IMR-90 (cell line): ENCODE measurements around the gene FOXF1. TPM values are rescaled to one million over a fixed set of nuclear protein-coding genes. Genes with fewer than 3 reads are reported as not detected.

Experiments used
- ATAC-seq: fragments of 200-7000 bp; cut with Tn5 transposase; 2 replicates; pipeline ENCODE4 v1.9.1; 2020; ENCODE audit warnings: low read depth, mild to moderate bottlenecking, moderate library complexity
- BruUV-seq: library from RNA; stranded (reverse); fragments of 400-500 nt; replicated peaks from 2 replicates; lab custom pipeline; 2021; lab: Mats Ljungman, UMichigan
- CTCF ChIA-PET: fragments of 300-600 bp; formaldehyde crosslinking; extraction: SDS; loops from one replicate; lab custom pipeline; 2021; ENCODE audit warnings: antibody characterized with exemption; lab: Yijun Ruan, JAX
- POLR2A ChIA-PET: fragments of 300-600 bp; sonication (Branson Sonifier 250); formaldehyde crosslinking; loops from one replicate; lab custom pipeline; 2022; ENCODE audit warnings: antibody characterized with exemption; ENCODE audit not compliant: unreplicated experiment; lab: Charles Lee
- DNase-seq: peaks from one replicate; pipeline ENCODE4 v3.0.0; 2013
- H2AFZ ChIP-seq: replicated peaks from 2 replicates; pipeline ENCODE3; 2013; ENCODE audit warnings: low read length, mild to moderate bottlenecking; ENCODE audit not compliant: poor library complexity
- H2AK5ac ChIP-seq: 2 replicates; pipeline ENCODE4 v1.6.1; 2013; ENCODE audit warnings: low read depth, low read length, inconsistent platforms
- H2AK9ac ChIP-seq: replicated peaks from 2 replicates; pipeline ENCODE3; 2013; ENCODE audit warnings: mild to moderate bottlenecking, low read depth, low read length, moderate library complexity; ENCODE audit not compliant: poor library complexity
- H2BK120ac ChIP-seq: 2 replicates; pipeline ENCODE4 v1.6.1; 2013; ENCODE audit warnings: low read depth, low read length, inconsistent platforms
- H2BK15ac ChIP-seq: 3 replicates; pipeline ENCODE4 v1.6.1; 2013; ENCODE audit warnings: low read depth, low read length, inconsistent platforms
- H2BK20ac ChIP-seq: 2 replicates; pipeline ENCODE4 v1.6.1; 2013; ENCODE audit warnings: low read depth, mild to moderate bottlenecking, inconsistent platforms, low read length, moderate library complexity
- H2BK5ac ChIP-seq: 2 replicates; pipeline ENCODE4 v1.6.1; 2013; ENCODE audit warnings: mild to moderate bottlenecking, low read depth, low read length, inconsistent platforms; ENCODE audit not compliant: poor library complexity, severe bottlenecking
- H3K14ac ChIP-seq: replicated peaks from 2 replicates; pipeline ENCODE4 v1.6.1; 2013; ENCODE audit warnings: low read depth, low read length, inconsistent platforms
- H3K18ac ChIP-seq: 2 replicates; pipeline ENCODE4 v1.6.1; 2013; ENCODE audit warnings: low read depth, low read length, control low read depth
- H3K23ac ChIP-seq: 2 replicates; pipeline ENCODE4 v1.6.1; 2013; ENCODE audit warnings: low read depth, low read length, inconsistent platforms
- H3K27ac ChIP-seq: 2 replicates; pipeline ENCODE4 v1.5.1; 2013; ENCODE audit warnings: mild to moderate bottlenecking, control low read depth, low read length; ENCODE audit not compliant: insufficient read depth
- H3K27me3 ChIP-seq: 2 replicates; pipeline ENCODE4 v1.6.1; 2013; ENCODE audit warnings: low read length; ENCODE audit not compliant: control insufficient read depth, insufficient read depth
- H3K36me3 ChIP-seq: 2 replicates; pipeline ENCODE4 v1.6.1; 2013; ENCODE audit warnings: low read length, mixed read lengths; ENCODE audit not compliant: control insufficient read depth, insufficient read depth
- H3K4ac ChIP-seq: 2 replicates; pipeline ENCODE4 v1.6.1; 2013; ENCODE audit warnings: low read depth, low read length, inconsistent platforms
- H3K4me1 ChIP-seq: 2 replicates; pipeline ENCODE4 v1.6.1; 2013; ENCODE audit warnings: low read length, mixed read lengths; ENCODE audit not compliant: control insufficient read depth, insufficient read depth
- H3K4me2 ChIP-seq: 2 replicates; pipeline ENCODE4 v1.6.1; 2013; ENCODE audit warnings: low read depth, mild to moderate bottlenecking, control low read depth, low read length, moderate library complexity
- H3K4me3 ChIP-seq: 2 replicates; pipeline ENCODE4 v1.5.1; 2013; ENCODE audit warnings: low read depth, mild to moderate bottlenecking, control low read depth, low read length, moderate library complexity; ENCODE audit not compliant: insufficient read depth
- H3K56ac ChIP-seq: 2 replicates; pipeline ENCODE4 v1.6.1; 2013; ENCODE audit warnings: low read length, inconsistent platforms; ENCODE audit not compliant: insufficient read depth; ENCODE audit errors: extremely low read depth
- H3K79me1 ChIP-seq, 2 experiments: 2 replicates each; pipeline ENCODE4 v1.6.1; 2013; ENCODE audit warnings: low read length in 2 of 2, inconsistent platforms in 1 of 2, low read depth in 1 of 2
- H3K9ac ChIP-seq: 2 replicates; pipeline ENCODE4 v1.6.1; 2013; ENCODE audit warnings: low read depth, low read length, control low read depth
- H3K9me1 ChIP-seq: 2 replicates; pipeline ENCODE4 v1.6.1; 2013; ENCODE audit warnings: low read length, inconsistent platforms; ENCODE audit not compliant: insufficient read depth
- H3K9me3 ChIP-seq: 2 replicates; pipeline ENCODE4 v1.6.1; 2013; ENCODE audit warnings: low read length; ENCODE audit not compliant: control insufficient read depth, insufficient read depth
- H4K20me1 ChIP-seq: 2 replicates; pipeline ENCODE4 v1.6.1; 2013; ENCODE audit warnings: low read length, inconsistent platforms; ENCODE audit not compliant: insufficient read depth
- H4K5ac ChIP-seq: 2 replicates; pipeline ENCODE4 v1.6.1; 2013; ENCODE audit warnings: mild to moderate bottlenecking, low read depth, low read length, control low read depth
- H4K8ac ChIP-seq, 2 experiments: 2 replicates each; pipeline ENCODE4 v1.6.1; 2013; ENCODE audit warnings: low read depth in 2 of 2, low read length in 2 of 2, control low read depth in 1 of 2, inconsistent platforms in 1 of 2
- H4K91ac ChIP-seq: 2 replicates; pipeline ENCODE4 v1.6.1; 2013; ENCODE audit warnings: low read depth, low read length, inconsistent platforms; ENCODE audit not compliant: insufficient read depth
- CEBPB ChIP-seq: IDR thresholded peaks from 2 replicates; pipeline ENCODE4 v1.6.1; 2012; ENCODE audit warnings: low read depth, low read length, improper control_type of control experiment
- MAZ ChIP-seq: IDR thresholded peaks from 2 replicates; pipeline ENCODE4 v1.6.1; 2012; ENCODE audit warnings: low read depth, mild to moderate bottlenecking, low read length, improper control_type of control experiment, moderate library complexity, borderline replicate concordance
- POLR2A ChIP-seq: IDR thresholded peaks from 2 replicates; pipeline ENCODE4 v1.6.1; 2012; ENCODE audit warnings: mild to moderate bottlenecking, low read depth, low read length
- WGBS, 2 experiments: methylation state at CpG; one replicate each; pipeline versions ENCODE4 v1.1.5 to v1.1.7; 2013; ENCODE audit warnings: missing lambda C conversion rate in 2 of 2; ENCODE audit not compliant: insufficient read length in 1 of 2; ENCODE audit errors: extremely low coverage in 2 of 2; 5-methylcytosine and 5-hydroxymethylcytosine counted together
- dilution Hi-C: fragments of 300-500 bp; cut with HindIII; formaldehyde crosslinking; loops from one replicate; pipeline ENCODE4 v1.14.3; 2018; ENCODE audit warnings: low sequenced_read_pairs; ENCODE audit not compliant: unreplicated experiment
- in situ Hi-C: fragments of 300-500 bp; cut with MboI; formaldehyde crosslinking; loops from 3 replicates; pipeline ENCODE4 v1.14.3; 2019; ENCODE audit warnings: low sequenced_read_pairs, inconsistent platforms, mixed read lengths
- intact Hi-C: fragments of 100-400 bp; cut with micrococcal nuclease; formaldehyde crosslinking; loops from 2 replicates; pipeline ENCODE4 v1.10.0; 2022
- polyA plus RNA-seq, 3 experiments: library from polyadenylated mRNA; depleted of rRNA; stranded (reverse); fragments of >200 nt; gene quantifications; 2 replicates each; pipeline ENCODE4 v1.2.3, GENCODE V29; 2012; ENCODE audit warnings: low replicate concordance in 1 of 3
- total RNA-seq: library from RNA; depleted of rRNA; stranded (reverse); fragments of >200 nt; gene quantifications from 2 replicates; pipeline ENCODE4 v1.2.3, GENCODE V29; 2012

The FOXF1 gene
- total and polyA plus RNA-seq, 2 of the 4 experiments (the other 2 are of a cell fraction), result 2.7 to 33.0 TPM

GRCh38 chr16:86508028-86508946, 2.0 kb upstream of the FOXF1 start:
- Histone ChIP-seq H2BK5ac (peak overlapping the region; percentile 99), H3K9me1 (0 out of 2 replicates have a peak, but pooled peaks cover 8% of the 10 kb centered on the region), H4K5ac (peak overlapping the region; percentile 94), H3K27ac (peak overlapping the region; percentile 100), H3K56ac (peak overlapping the region; percentile 99), H3K9me3 (no peaks in the 10 kb centered on the region), H3K79me1 (peaks cover 0 to 12% of the 10 kb centered on the region in 2 experiments; a peak in 1 of 4 replicates), H3K4me1 (peaks cover 11% of the 10 kb centered on the region), H2AK9ac (peak overlapping the region; percentile 97), H4K20me1 (peaks cover 48% of the 10 kb centered on the region), H2AK5ac (peak overlapping the region; percentile 98), H3K4ac (peak overlapping the region; percentile 99), H2BK20ac (peak overlapping the region; percentile 88), H2AFZ (peak overlapping the region; percentile 78), H4K91ac (peak overlapping the region; percentile 97), H3K4me3 (peak overlapping the region; percentile 98), H3K23ac (peak overlapping the region; percentile 100), H3K9ac (peak overlapping the region; percentile 100), H2BK15ac (peak overlapping the region; percentile 92; the same call in 2 of the 3 replicates), H4K8ac (peak overlapping the region; percentile 84 to 96), H3K4me2 (peak overlapping the region; percentile 89), H3K27me3 (no peaks in the 10 kb centered on the region), H3K36me3 (peaks cover 65% of the 10 kb centered on the region), H3K18ac (peak overlapping the region; percentile 98), H2BK120ac (peak overlapping the region; percentile 97), H3K14ac (peak overlapping the region; percentile 100)
- DNase-seq (no peak), ATAC-seq (peak; percentile 12)
- dilution Hi-C loops (no loop called here), intact Hi-C loops (loop anchor here (1.0 to 10.0 kb wide), 5 partner anchors 46 to 353 kb away; no protein-coding TSS in a partner anchor), in situ Hi-C loops (loop anchor here (5.0 kb wide), 1 partner anchor 206 kb away; no protein-coding TSS in a partner anchor)
- no peak for TF ChIP-seq CEBPB
- peak; percentile 25; the same call in 1 of the 2 replicates for TF ChIP-seq POLR2A
- peak; percentile 83 for TF ChIP-seq MAZ
- ChIA-PET CTCF (interaction anchor here (0.5 to 0.6 kb wide), 2 partner anchors 40 to 512 kb away, joined by 3 to 4 read pairs; no protein-coding TSS in a partner anchor), POLR2A (interaction anchor here (0.6 to 2.2 kb wide), 8 partner anchors 9 to 355 kb away, joined by 3 to 21 read pairs (median 3); no protein-coding TSS in a partner anchor)
- no CpG with 5 or more reads among the region's 99 CpGs for WGBS, 2 experiments
- no TSS peak for BruUV-seq
